ENCODE results near the gene KAT2B.
"Not testable (repeated sequence)": the region's sequence is repeated elsewhere in the genome, so short reads cannot be mapped to it uniquely, and the experiment has no call there.

Gene KAT2B

GRCh38 chr3:20041197-20041780, 1.0 kb downstream of the KAT2B start:
- DNase-seq (ENCODE audit: low read depth, low spot score) = no peak

GRCh38 chr3:20042331-20042730, 2.1 kb downstream of the KAT2B start:
- no peak for DNase-seq (ENCODE audit: low read depth, low spot score)

DNA sequence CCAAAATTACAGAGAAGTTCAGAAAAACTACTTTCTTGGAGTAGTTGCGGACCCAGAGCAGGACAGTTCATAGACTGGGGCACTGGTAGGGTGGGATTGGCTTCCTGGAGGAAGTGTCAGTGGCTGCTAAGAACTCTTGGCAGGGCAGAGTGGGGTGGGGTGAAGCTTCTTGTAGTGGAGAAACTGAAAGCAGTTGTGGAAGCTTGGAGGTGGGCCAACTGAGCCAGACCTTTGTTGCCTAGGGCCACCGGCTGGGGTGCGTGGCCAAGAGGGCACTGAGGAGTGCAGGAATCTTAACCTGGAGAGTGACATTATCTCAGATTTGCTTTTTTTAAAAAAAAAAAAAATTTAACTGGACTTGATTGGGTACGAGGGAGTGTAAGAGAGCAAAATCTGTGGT, 3.1 kb downstream of the KAT2B start:
- no peak for DNase-seq (ENCODE audit: low read depth, low spot score)

GRCh38 chr3:20043825-20044224, 3.6 kb downstream of the KAT2B start:
- no peak for DNase-seq (ENCODE audit: low read depth, low spot score)

GRCh38 chr3:20045141-20045540, 4.9 kb downstream of the KAT2B start:
- not testable (repeated sequence) for DNase-seq (ENCODE audit: low read depth, low spot score)

DNA sequence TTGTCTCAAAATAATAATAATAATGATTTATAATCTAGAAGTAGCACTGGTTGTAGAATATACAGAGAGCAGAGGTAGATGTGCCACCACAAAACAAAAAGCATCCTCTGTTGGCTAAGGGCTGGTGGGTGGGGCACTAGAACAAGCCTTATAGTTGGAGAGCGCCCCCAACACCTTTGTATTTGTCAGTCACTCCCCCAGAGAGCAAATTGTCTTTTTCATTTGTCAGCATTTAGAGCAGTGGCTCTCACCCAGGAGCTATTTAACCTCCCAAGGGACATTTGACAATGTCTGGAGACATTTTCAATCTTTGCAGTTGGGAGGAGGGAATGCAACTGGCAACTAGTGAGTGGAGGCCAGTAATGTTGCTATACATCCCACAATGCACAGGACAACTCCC, 6.3 kb downstream of the KAT2B start:
- no peak for DNase-seq (ENCODE audit: low read depth, low spot score)

GRCh38 chr3:20047341-20047779, 7.1 kb downstream of the KAT2B start:
- no peak for DNase-seq (ENCODE audit: low read depth, low spot score)

DNA sequence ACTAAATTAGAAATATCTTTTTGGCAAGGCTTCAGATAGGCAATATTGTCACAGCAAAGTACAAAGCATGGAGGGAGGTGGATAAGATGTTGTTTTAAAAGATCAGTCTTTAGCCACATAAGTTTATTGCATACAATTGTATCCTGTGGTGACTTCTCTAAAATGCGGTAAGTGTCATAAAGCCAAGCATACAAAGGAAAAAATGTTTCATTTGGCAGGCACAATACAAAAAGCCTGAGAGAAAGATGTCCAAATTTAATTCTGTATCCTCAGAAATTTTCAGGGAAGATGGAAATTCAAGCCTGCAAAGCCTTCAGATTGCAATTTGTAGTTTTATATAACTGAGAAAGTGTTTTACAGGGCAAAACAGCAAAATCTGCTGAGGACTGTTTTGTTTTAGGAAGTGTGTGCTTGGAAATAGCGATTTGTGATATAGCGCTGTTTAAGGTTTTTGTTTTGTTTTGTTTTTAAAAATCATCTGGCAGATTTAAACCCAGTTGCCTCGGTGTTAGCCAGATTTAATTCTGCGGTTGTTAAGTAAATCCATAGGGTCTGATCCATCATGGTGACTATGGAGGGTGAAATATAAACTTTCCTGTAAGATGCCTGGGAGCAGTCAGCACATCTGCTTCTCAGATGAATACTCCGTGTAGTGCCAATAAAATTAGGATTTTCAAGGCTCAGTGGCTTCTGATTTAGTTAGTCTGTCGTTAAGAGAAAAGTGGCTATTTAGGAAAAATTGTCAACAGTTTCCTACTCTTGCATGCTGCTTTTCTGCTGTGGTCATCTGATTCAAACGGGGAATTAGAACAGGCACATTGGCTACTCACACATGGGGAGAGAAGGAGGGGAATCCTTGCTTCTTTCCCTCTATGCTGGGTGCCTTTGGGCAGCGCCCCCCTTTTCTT, 8.0 kb downstream of the KAT2B start:
- no peak for DNase-seq (ENCODE audit: low read depth, low spot score)

GRCh38 chr3:20051123-20051806, 11.0 kb downstream of the KAT2B start:
- DNase-seq (ENCODE audit: low read depth, low spot score) = no peak

DNA sequence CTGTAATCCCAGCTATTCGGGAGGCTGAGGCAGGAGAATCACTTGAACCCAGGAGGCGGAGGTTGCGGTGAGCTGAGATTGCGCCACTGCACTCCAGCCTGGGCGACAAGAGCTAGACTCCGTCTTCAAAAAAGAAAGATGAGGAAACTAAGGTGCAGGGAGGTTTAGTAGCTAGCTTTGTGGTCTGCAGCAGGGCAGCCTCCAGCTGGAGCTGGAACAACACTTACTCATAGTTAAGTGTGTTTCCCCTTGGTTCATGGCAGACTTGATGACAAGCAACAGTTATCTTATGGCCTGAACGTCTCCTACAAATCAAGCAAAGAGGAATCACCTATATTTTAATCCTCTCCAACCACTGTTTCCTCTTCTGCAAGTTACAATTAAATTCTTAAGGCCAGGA, 12.6 kb downstream of the KAT2B start:
- no peak for DNase-seq (ENCODE audit: low read depth, low spot score)

GRCh38 chr3:20054549-20054987, 14.3 kb downstream of the KAT2B start:
- DNase-seq (ENCODE audit: low read depth, low spot score) = no peak

- DNase-seq (ENCODE audit: low read depth, low spot score) = no peak
Observed at GRCh38 chr3:20055020-20055775, 15.0 kb downstream of the KAT2B start.

- DNase-seq (ENCODE audit: low read depth, low spot score) = no peak
Observed at GRCh38 chr3:20055842-20056241, 15.6 kb downstream of the KAT2B start.

DNA sequence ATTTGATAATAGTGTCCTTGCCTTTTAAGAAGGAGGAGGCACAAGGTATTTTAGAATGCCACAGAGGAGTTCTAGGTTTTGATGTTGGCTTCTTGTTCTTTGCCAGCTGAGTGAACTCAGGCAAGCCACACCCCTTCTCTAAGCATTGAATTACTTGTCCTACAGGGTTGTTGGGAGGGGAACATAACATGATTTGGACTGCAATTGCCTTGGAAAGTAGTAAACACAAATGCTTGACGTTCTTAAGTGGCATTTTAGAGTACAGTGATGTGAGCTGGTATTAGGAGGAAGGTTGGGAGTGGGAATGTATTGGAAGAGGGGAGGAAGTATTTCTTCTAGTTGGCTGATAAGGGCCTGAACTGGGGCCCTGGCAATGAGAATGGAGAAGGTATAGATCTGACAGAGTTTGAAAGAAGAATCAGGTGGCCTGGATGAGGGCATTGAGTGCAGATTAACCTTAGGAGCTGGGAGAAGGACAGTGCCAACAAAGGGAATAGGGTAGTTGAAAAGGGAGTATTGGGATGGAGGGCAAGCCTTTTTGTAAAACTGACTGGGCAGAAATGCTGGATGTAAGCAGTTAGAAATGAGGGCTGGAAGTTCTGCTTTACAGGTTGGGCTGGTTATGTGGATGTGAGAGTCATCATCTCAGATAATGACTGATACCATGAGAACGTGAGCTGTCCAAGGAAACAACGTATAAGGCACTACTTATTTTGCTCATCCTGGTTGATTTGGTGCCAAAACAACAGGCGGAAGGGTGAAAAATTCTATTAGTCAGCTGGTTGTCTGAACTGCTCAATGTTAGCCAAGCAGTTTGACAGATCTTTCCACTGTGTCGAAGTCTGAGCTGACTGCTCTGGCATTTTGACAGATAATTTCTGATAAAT, 16.7 kb downstream of the KAT2B start:
- DNase-seq (ENCODE audit: low read depth, low spot score) = no peak

DNA sequence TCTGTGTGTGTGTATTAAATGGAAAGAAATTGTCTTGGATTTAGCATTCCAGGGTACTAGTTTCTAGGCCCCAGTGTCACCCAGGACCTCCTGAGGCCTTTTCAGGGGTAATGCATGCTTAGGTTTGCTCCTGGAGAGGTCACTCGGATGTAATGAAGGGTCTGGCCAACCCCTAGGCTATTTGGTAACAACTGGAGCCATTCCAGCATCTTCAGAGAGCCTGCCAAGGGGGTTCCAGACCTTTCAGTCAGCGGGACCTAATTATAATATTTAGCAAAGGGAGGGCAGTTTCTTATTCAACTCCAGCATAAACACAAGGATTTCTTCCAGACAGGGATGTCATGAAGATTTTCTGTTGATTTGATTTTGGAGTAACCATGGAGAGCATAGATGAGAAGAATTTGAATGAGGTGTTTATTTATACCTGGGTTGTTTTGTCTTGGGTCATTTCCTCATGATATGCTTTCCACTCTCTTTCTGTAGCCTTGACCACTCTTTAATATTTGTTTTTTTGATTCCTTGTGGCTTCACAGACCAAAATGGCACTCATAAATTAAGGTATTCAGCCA, 17.4 kb downstream of the KAT2B start:
- no peak for DNase-seq (ENCODE audit: low read depth, low spot score)

DNA sequence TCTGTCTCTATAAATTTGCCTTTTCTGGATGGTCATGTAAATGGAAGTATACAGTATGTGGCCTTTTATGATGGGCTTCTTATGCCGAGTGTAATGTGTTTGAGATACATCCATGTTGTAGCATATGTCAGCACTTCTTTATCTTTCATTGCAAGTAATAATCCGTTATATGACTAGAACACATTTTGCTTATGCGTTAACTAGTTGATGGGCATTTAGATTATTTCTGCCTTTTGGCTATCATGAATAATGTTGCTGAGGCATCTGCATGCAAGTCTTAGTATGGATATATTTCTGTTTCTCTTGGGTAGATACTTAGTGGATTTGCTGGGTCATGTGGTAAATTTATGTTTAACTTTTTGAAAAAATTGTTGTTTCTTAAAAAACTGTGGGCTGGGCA, 19.7 kb downstream of the KAT2B start:
- no peak for DNase-seq (ENCODE audit: low read depth, low spot score)

GRCh38 chr3:20060974-20061685, 20.9 kb downstream of the KAT2B start:
- no peak for DNase-seq (ENCODE audit: low read depth, low spot score)

- no peak for DNase-seq (ENCODE audit: low read depth, low spot score)
Observed at GRCh38 chr3:20062996-20063395, 22.8 kb downstream of the KAT2B start.

- no peak for DNase-seq (ENCODE audit: low read depth, low spot score)
Observed at GRCh38 chr3:20064387-20064786, 24.1 kb downstream of the KAT2B start.
